ENCODE data around the gene FCRL1.

DNA sequence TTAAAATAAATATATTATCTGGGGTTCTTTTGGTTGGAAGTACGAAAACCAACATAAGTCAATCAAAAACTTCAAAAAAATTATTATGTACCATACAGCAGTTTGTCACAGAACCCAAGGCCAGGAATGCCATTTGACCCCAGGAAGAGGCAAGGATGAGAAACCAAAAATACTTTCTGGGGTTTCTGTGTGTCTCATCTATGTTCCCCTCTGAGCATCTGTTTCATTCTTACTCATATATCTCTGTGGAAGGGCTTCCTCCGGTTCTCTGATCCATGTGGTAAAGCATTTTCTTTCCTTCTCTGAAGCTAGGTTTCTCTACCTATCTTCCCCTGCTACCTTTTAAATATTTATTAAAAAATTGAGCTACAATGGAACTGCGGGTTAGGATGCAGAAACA is 9.8 kb upstream of the FCRL1 start:
- TF ChIP-seq CTCF (IDR thresholded peaks at IDR 0.05 in 8 of 11, conservative IDR thresholded peaks at IDR 0.05 in 3 of 11) (no peak), POLR2A (IDR thresholded peaks at IDR 0.05) (no peak)

Measured in spleen (tissue), 7 donors.